Measurements from ENCODE around the gene KDM2B.

- TF ChIP-seq CTCF (IDR thresholded peaks at IDR 0.05) (no peak), CHD4 (IDR thresholded peaks at IDR 0.05; ENCODE audit: borderline replicate concordance) (no peak), MYC (IDR thresholded peaks at IDR 0.05; ENCODE audit: borderline replicate concordance, low read length) (no peak), RCOR1 (IDR thresholded peaks at IDR 0.05; ENCODE audit: low read depth, low read length) (no peak), PBX3 (IDR thresholded peaks at IDR 0.05) (no peak), KDM1A (IDR thresholded peaks at IDR 0.05; ENCODE audit: low read depth) (no peak), RAD21 (conservative IDR thresholded peaks at IDR 0.05 in 1 of 2, IDR thresholded peaks at IDR 0.05 in 1 of 2) (no peak), POLR2A (IDR thresholded peaks at IDR 0.05; ENCODE audit: low read length) (no peak), NR3C1 (IDR thresholded peaks at IDR 0.05) (no peak), EP300 (IDR thresholded peaks at IDR 0.05) (no peak), ELK1 (IDR thresholded peaks at IDR 0.05; ENCODE audit: low read depth, low read length) (no peak), JUN (IDR thresholded peaks at IDR 0.05) (no peak), REST (IDR thresholded peaks at IDR 0.05) (no peak), BCL3 (IDR thresholded peaks at IDR 0.05) (no peak)
Measured at GRCh38 chr12:121602766-121603165, 21.9 kb upstream of the KDM2B start.
